ENCODE measurements around the gene COQ5.

The COQ5 gene

DNA sequence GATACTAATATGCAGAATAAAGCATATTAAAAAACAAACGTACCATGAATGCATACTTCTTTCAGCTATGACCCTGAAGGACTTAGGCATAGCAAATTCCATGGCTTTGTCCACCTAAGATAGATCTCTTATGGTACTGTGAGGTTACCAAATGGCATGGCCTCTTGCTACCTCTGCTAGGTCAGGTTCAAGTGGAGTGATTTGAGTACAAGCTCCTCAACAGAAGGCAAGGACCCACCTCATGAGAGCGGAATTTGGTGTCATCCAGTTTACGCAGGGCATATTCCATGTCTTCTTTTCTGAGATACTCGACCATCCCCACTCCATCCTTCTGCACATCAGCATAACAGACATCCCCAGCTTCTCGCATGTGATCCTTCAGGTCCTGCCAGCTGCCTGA, 65.2 kb downstream of the COQ5 start:
- no peak for DNase-seq (ENCODE audit: low read depth)
- TF ChIP-seq, protein P1, sequence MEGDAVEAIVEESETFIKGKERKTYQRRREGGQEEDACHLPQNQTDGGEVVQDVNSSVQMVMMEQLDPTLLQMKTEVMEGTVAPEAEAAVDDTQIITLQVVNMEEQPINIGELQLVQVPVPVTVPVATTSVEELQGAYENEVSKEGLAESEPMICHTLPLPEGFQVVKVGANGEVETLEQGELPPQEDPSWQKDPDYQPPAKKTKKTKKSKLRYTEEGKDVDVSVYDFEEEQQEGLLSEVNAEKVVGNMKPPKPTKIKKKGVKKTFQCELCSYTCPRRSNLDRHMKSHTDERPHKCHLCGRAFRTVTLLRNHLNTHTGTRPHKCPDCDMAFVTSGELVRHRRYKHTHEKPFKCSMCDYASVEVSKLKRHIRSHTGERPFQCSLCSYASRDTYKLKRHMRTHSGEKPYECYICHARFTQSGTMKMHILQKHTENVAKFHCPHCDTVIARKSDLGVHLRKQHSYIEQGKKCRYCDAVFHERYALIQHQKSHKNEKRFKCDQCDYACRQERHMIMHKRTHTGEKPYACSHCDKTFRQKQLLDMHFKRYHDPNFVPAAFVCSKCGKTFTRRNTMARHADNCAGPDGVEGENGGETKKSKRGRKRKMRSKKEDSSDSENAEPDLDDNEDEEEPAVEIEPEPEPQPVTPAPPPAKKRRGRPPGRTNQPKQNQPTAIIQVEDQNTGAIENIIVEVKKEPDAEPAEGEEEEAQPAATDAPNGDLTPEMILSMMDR (conservative IDR thresholded peaks at IDR 0.05; ENCODE audit: low read depth, low read length) = no peak
- no peak overlapping the region for H3K4me3 ChIP-seq (ENCODE audit: low read length)

DNA sequence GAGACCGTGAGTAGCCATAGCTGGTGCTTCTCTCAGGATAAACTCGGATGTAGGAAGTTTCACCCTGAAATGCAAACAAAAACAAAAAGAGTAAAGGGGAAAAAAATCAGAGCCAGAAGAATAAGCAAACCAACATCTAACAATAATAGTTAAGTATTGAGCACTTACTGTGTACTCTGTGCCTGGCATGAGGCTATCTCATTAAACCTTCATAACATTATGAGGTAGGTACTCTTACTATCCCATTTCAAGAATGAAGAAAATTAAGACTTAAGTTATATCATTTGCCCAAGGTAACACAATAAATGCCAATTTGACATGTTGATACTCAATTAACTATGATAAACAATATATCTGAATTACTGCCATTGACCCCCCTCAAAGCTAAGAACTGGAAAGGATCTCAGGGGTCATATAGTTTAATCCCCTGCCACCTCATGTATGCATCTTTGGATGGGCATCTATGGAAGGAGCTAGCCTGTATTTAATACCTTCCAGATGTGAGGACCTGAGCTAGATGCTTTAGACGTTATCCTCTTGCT, 66.8 kb downstream of the COQ5 start:
- TF ChIP-seq, protein P1 (conservative IDR thresholded peaks at IDR 0.05; ENCODE audit: low read depth, low read length) = no peak
- DNase-seq (ENCODE audit: low read depth) = no peak
- no peak overlapping the region for H3K4me3 ChIP-seq (ENCODE audit: low read length)

DNA sequence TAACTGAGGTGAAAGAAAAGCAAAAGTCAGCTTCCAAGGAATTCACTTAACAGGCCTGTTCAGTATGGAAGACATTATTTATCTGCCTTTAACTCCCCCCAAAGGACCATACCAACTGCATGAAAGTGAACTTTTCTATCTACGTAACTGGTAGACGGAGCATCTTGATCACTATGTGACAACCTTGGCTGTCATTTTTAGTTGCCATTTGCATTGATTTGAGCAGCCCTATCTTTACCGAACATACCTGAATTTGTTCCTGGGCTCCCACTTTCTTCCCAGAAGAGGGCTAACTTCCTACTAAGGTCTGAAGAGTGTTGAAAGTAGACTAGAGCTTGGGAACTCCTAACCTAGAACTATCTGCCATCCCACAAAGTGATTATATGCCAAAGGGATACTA, 68.8 kb downstream of the COQ5 start:
- no peak for DNase-seq (ENCODE audit: low read depth)
- TF ChIP-seq, protein P1 (conservative IDR thresholded peaks at IDR 0.05; ENCODE audit: low read depth, low read length) = no peak
- no peak overlapping the region for H3K4me3 ChIP-seq (ENCODE audit: low read length)

DNA sequence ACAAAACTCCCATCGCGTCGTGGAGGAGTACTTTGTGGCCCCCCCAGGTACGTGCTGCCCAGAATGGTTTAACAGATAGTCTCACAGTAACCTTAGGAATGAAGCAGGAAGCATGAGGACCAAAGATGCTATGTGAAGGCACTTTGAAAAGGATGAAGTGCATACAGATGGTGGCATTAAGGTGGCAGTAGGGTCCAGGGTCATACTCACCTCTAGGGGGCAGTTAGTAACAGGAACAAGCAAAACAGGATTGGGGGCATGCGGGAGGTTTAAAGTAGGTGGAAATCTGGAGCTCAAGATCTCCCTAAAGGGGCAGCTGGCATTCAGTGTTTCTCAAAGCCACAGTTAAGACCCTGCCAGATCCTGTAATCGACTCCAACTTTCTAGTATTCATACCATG, 71.8 kb downstream of the COQ5 start:
- TF ChIP-seq, protein P1 (conservative IDR thresholded peaks at IDR 0.05; ENCODE audit: low read depth, low read length) = peak; percentile 52
- no peak for DNase-seq (ENCODE audit: low read depth)
- no peak overlapping the region for H3K4me3 ChIP-seq (ENCODE audit: low read length)

DNA sequence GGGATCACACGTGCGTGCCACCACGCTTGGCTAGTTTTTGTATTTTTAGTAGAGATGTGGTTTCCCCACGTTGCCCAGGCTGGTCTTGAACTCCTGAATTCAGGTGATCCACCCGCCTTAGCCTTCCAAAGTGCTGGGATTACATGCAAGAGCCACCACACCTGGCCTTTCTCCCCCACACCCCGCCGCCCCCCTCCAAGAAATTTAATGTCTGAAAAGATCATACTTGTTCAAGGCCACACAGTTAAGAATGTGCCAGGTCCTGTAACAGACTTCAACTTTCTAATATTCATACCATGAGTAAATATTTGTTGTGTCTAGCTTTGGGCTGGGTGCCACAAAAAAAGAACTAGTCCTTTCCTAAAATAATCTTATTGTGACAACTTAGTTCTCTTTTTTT, 73.7 kb downstream of the COQ5 start:
- no peak overlapping the region for H3K4me3 ChIP-seq (ENCODE audit: low read length)
- no peak for DNase-seq (ENCODE audit: low read depth)
- TF ChIP-seq, protein P1 (conservative IDR thresholded peaks at IDR 0.05; ENCODE audit: low read depth, low read length) = no peak

DNA sequence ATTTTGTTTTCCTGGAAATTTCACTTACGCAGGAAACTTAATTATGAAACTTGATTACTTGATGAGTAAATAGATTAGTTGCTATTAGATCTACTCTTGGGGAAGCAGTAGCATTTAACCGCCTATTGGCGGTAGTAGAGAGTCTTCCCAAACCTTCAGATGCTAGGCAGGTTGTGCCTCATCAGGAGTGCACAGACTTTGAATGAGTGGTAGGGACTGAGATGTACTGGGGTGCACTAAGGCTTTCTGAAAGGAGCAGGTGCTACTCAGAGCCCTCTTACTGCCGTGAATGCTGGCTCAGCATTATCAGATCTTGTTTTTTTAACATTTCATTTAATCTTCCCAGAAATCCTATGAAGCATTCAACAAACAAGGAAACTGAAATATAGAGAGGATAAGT, 75.0 kb downstream of the COQ5 start:
- DNase-seq (ENCODE audit: low read depth) = no peak
- TF ChIP-seq, protein P1 (conservative IDR thresholded peaks at IDR 0.05; ENCODE audit: low read depth, low read length) = peak; percentile 73
- H3K4me3 ChIP-seq (ENCODE audit: low read length) = no peak overlapping the region
